GM11168 (cell line): ENCODE data around the gene SAMD4B.

Experiments used
- in situ Hi-C: fragments of 300-500 bp; cut with MboI; formaldehyde crosslinking; loops from one replicate; pipeline ENCODE4 v1.12.0; 2022; ENCODE audit warnings: low sequenced_read_pairs; ENCODE audit not compliant: unreplicated experiment

SAMD4B gene

GRCh38 chr19:39405958-39406655 lies 63.9 kb downstream of the SAMD4B start:
- in situ Hi-C loops = no loop called here

- in situ Hi-C loops = no loop called here
Measured at GRCh38 chr19:39406656-39407409, 64.6 kb downstream of the SAMD4B start, which contains the start of gene ZFP36. TSS of gene ZFP36 (plus strand) at chr19:39406847. CDS start at chr19:39406905, 58 bp downstream.

- in situ Hi-C loops = no loop called here
Measured at GRCh38 chr19:39407410-39407659, 65.1 kb downstream of the SAMD4B start.

- in situ Hi-C loops = no loop called here
Measured at GRCh38 chr19:39407660-39408391, 65.6 kb downstream of the SAMD4B start.

GRCh38 chr19:39408392-39409207 lies 66.4 kb downstream of the SAMD4B start:
- in situ Hi-C loops = no loop called here

GRCh38 chr19:39409208-39410016 lies 67.2 kb downstream of the SAMD4B start:
- in situ Hi-C loops = no loop called here

- in situ Hi-C loops = no loop called here
Measured at GRCh38 chr19:39410017-39410830, 68.0 kb downstream of the SAMD4B start.

GRCh38 chr19:39410831-39411080 lies 68.5 kb downstream of the SAMD4B start:
- in situ Hi-C loops = no loop called here

GRCh38 chr19:39411081-39411831 lies 69.0 kb downstream of the SAMD4B start:
- in situ Hi-C loops = no loop called here

- in situ Hi-C loops = no loop called here
Measured at GRCh38 chr19:39411832-39412099, 69.5 kb downstream of the SAMD4B start.

GRCh38 chr19:39412100-39412866 lies 70.1 kb downstream of the SAMD4B start, which contains the start of gene PLEKHG2:
TSS of gene PLEKHG2 (plus strand) at chr19:39412669. CDS start at chr19:39414087, 1,418 bp downstream.
- in situ Hi-C loops = no loop called here

GRCh38 chr19:39412867-39413271 lies 70.6 kb downstream of the SAMD4B start:
- in situ Hi-C loops = no loop called here

- in situ Hi-C loops = no loop called here
Measured at GRCh38 chr19:39413272-39413910, 71.2 kb downstream of the SAMD4B start.

- in situ Hi-C loops = no loop called here
Measured at GRCh38 chr19:39413911-39414608, 71.8 kb downstream of the SAMD4B start.

- in situ Hi-C loops = no loop called here
Measured at GRCh38 chr19:39415111-39416046, 73.2 kb downstream of the SAMD4B start.
